ENCODE measurements around the gene METTL8. TPM values are rescaled to one million over a fixed set of nuclear protein-coding genes. Genes with fewer than 3 reads are reported as not detected.

The METTL8 gene
- 10 to 100 TPM; 17.5 to 19.2 TPM for total RNA-seq
- polyA plus RNA-seq, result 10 to 100 TPM; 11.2 to 22.1 TPM

- Mint-ChIP-seq H3K27me3 (no peaks in the 10 kb centered on the region), H3K27ac (peak within 1 kb of the TSS; percentile 79 to 98 (median 96)), H3K36me3 (peaks cover 24 to 36% of the 10 kb centered on the region in 2 donors), H3K9me3 (no peaks in the 10 kb centered on the region), H3K4me1 (peaks cover 33 to 49% (median 39%) of the 10 kb centered on the region in 4 donors), H3K4me3 (peak within 1 kb of the TSS; percentile 84 to 92 (median 90))
- POLR2A ChIA-PET (ENCODE audit: partially characterized antibody), result interaction anchor here (0.7 to 3.3 kb wide), 10 partner anchors 9 to 504 kb away, joined by 3 to 38 read pairs (median 6); partner anchors contain the start of genes GORASP2 and TLK1
- H3K27ac ChIP-seq (ENCODE audit: low read depth, low read length), result peak within 1 kb of the TSS; percentile 91
- no peaks in the 10 kb centered on the region for H3K27me3 ChIP-seq (ENCODE audit: insufficient read depth, low read length)
- H3K36me3 ChIP-seq (ENCODE audit: insufficient read depth, low read length), result peaks cover 3% of the 10 kb centered on the region
- CTCF ChIA-PET (ENCODE audit: partially characterized antibody), result interaction anchor here (0.7 to 4.2 kb wide), 7 partner anchors 9 to 505 kb away, joined by 3 to 18 read pairs (median 3); partner anchors contain the start of gene GORASP2
- intact Hi-C loops (cut with micrococcal nuclease), result loop anchor here (1.0 to 10.0 kb wide), 8 partner anchors 17 to 1121 kb away; partner anchors contain the start of genes DYNC1I2, GORASP2, HAT1 and PDK1
- peaks cover 30% of the 10 kb centered on the region for H3K4me1 ChIP-seq (ENCODE audit: insufficient read depth, low read length)
- H3K4me3 ChIP-seq (ENCODE audit: low read length in 2 of 2), result peak within 1 kb of the TSS; percentile 40 to 82
- DNase-seq, result no peak
- H3K9me3 ChIP-seq (ENCODE audit: control insufficient read depth in 1 of 2, low read length in 2 of 2), result no peaks in the 10 kb centered on the region
These were observed at the start of gene METTL8 for GRCh38 chr2:171433763-171434012. METTL8 (minus strand) TSS chr2:171433990; CDS start chr2:171392185, 41,805 bp downstream.

GRCh38 chr2:171482877-171483276, 49.1 kb upstream of the METTL8 start:
- intact Hi-C loops (cut with micrococcal nuclease), result no loop called here
- POLR2A ChIA-PET (ENCODE audit: partially characterized antibody), result no interaction called here
- Histone ChIP-seq H3K4me1 (ENCODE audit: insufficient read depth, low read length) (peaks cover 10% of the 10 kb centered on the region), H3K9me3 (ENCODE audit: control insufficient read depth in 1 of 2, low read length in 2 of 2) (no peaks in the 10 kb centered on the region), H3K4me3 (ENCODE audit: low read length in 2 of 2) (no peak overlapping the region), H3K27me3 (ENCODE audit: insufficient read depth, low read length) (no peaks in the 10 kb centered on the region), H3K27ac (ENCODE audit: low read depth, low read length) (no peak overlapping the region), H3K36me3 (ENCODE audit: insufficient read depth, low read length) (peaks cover 10% of the 10 kb centered on the region)
- CTCF ChIA-PET (ENCODE audit: partially characterized antibody), result no interaction called here
- H3K4me1 Mint-ChIP-seq, result peaks cover 10 to 23% (median 16%) of the 10 kb centered on the region in 4 donors
- H3K27me3 Mint-ChIP-seq, result no peaks in the 10 kb centered on the region
- no peak for DNase-seq
- no peaks in the 10 kb centered on the region for H3K9me3 Mint-ChIP-seq
- peaks cover 47 to 61% of the 10 kb centered on the region in 2 donors for H3K36me3 Mint-ChIP-seq
- no peak overlapping the region for H3K4me3 Mint-ChIP-seq
- H3K27ac Mint-ChIP-seq, result peak overlapping the region in 2 of 7 donors; percentile 5 to 11

GRCh38 chr2:171482308-171482707, 48.5 kb upstream of the METTL8 start:
- Mint-ChIP-seq H3K9me3 (no peaks in the 10 kb centered on the region), H3K27me3 (no peaks in the 10 kb centered on the region), H3K36me3 (peaks cover 44 to 65% of the 10 kb centered on the region in 2 donors), H3K4me3 (no peak overlapping the region), H3K4me1 (peaks cover 10 to 23% (median 16%) of the 10 kb centered on the region in 4 donors), H3K27ac (peak overlapping the region in 2 of 7 donors; percentile 11 to 37)
- Histone ChIP-seq H3K27ac (ENCODE audit: low read depth, low read length) (no peak overlapping the region), H3K27me3 (ENCODE audit: insufficient read depth, low read length) (no peaks in the 10 kb centered on the region), H3K4me1 (ENCODE audit: insufficient read depth, low read length) (peaks cover 10% of the 10 kb centered on the region), H3K4me3 (ENCODE audit: low read length in 2 of 2) (no peak overlapping the region), H3K9me3 (ENCODE audit: control insufficient read depth in 1 of 2, low read length in 2 of 2) (no peaks in the 10 kb centered on the region), H3K36me3 (ENCODE audit: insufficient read depth, low read length) (peaks cover 10% of the 10 kb centered on the region)
- ChIA-PET CTCF (ENCODE audit: partially characterized antibody) (no interaction called here), POLR2A (ENCODE audit: partially characterized antibody) (no interaction called here)
- intact Hi-C loops (cut with micrococcal nuclease), result no loop called here
- no peak for DNase-seq

GRCh38 chr2:171480908-171481307, 47.1 kb upstream of the METTL8 start:
- Histone ChIP-seq H3K36me3 (ENCODE audit: insufficient read depth, low read length) (peaks cover 15% of the 10 kb centered on the region), H3K9me3 (ENCODE audit: control insufficient read depth in 1 of 2, low read length in 2 of 2) (no peaks in the 10 kb centered on the region), H3K4me1 (ENCODE audit: insufficient read depth, low read length) (peaks cover 10% of the 10 kb centered on the region), H3K4me3 (ENCODE audit: low read length in 2 of 2) (no peak overlapping the region), H3K27ac (ENCODE audit: low read depth, low read length) (no peak overlapping the region), H3K27me3 (ENCODE audit: insufficient read depth, low read length) (no peaks in the 10 kb centered on the region)
- Mint-ChIP-seq H3K4me3 (no peak overlapping the region), H3K4me1 (peaks cover 10 to 23% (median 16%) of the 10 kb centered on the region in 4 donors), H3K27me3 (no peaks in the 10 kb centered on the region), H3K36me3 (peaks cover 43 to 65% of the 10 kb centered on the region in 2 donors), H3K9me3 (no peaks in the 10 kb centered on the region), H3K27ac (peak overlapping the region in 1 of 7 donors; percentile 8)
- no peak for DNase-seq
- intact Hi-C loops (cut with micrococcal nuclease), result no loop called here
- CTCF ChIA-PET (ENCODE audit: partially characterized antibody), result no interaction called here
- POLR2A ChIA-PET (ENCODE audit: partially characterized antibody), result no interaction called here

GRCh38 chr2:171479154-171479814, 45.5 kb upstream of the METTL8 start:
- Mint-ChIP-seq H3K4me3 (no peak overlapping the region), H3K4me1 (peaks cover 0 to 9% (median 6%) of the 10 kb centered on the region in 4 donors), H3K9me3 (no peaks in the 10 kb centered on the region), H3K36me3 (peaks cover 45 to 68% of the 10 kb centered on the region in 2 donors), H3K27me3 (no peaks in the 10 kb centered on the region), H3K27ac (peak overlapping the region in 2 of 7 donors; percentile 52 to 62)
- no peak for DNase-seq
- intact Hi-C loops (cut with micrococcal nuclease), result no loop called here
- CTCF ChIA-PET (ENCODE audit: partially characterized antibody), result no interaction called here
- POLR2A ChIA-PET (ENCODE audit: partially characterized antibody), result no interaction called here
- no peaks in the 10 kb centered on the region for H3K9me3 ChIP-seq (ENCODE audit: control insufficient read depth in 1 of 2, low read length in 2 of 2)
- no peaks in the 10 kb centered on the region for H3K27me3 ChIP-seq (ENCODE audit: insufficient read depth, low read length)
- H3K4me1 ChIP-seq (ENCODE audit: insufficient read depth, low read length), result no peaks in the 10 kb centered on the region
- no peak overlapping the region for H3K4me3 ChIP-seq (ENCODE audit: low read length in 2 of 2)
- no peak overlapping the region for H3K27ac ChIP-seq (ENCODE audit: low read depth, low read length)
- H3K36me3 ChIP-seq (ENCODE audit: insufficient read depth, low read length), result peaks cover 25% of the 10 kb centered on the region

- Mint-ChIP-seq H3K9me3 (no peaks in the 10 kb centered on the region), H3K36me3 (peaks cover 53 to 78% of the 10 kb centered on the region in 2 donors), H3K27me3 (no peaks in the 10 kb centered on the region), H3K4me3 (no peak overlapping the region), H3K4me1 (peaks cover 0 to 4% (median 2%) of the 10 kb centered on the region in 4 donors), H3K27ac (peak overlapping the region in 2 of 7 donors; percentile 20 to 43)
- no peak for DNase-seq
- CTCF ChIA-PET (ENCODE audit: partially characterized antibody), result no interaction called here
- POLR2A ChIA-PET (ENCODE audit: partially characterized antibody), result no interaction called here
- H3K27me3 ChIP-seq (ENCODE audit: insufficient read depth, low read length), result no peaks in the 10 kb centered on the region
- intact Hi-C loops (cut with micrococcal nuclease), result no loop called here
- peaks cover 31% of the 10 kb centered on the region for H3K36me3 ChIP-seq (ENCODE audit: insufficient read depth, low read length)
- no peak overlapping the region for H3K27ac ChIP-seq (ENCODE audit: low read depth, low read length)
- no peak overlapping the region for H3K4me3 ChIP-seq (ENCODE audit: low read length in 2 of 2)
- H3K4me1 ChIP-seq (ENCODE audit: insufficient read depth, low read length), result no peaks in the 10 kb centered on the region
- H3K9me3 ChIP-seq (ENCODE audit: control insufficient read depth in 1 of 2, low read length in 2 of 2), result no peaks in the 10 kb centered on the region
These were observed 44.6 kb upstream of the METTL8 start for GRCh38 chr2:171478345-171478744.

- H3K27me3 ChIP-seq (ENCODE audit: insufficient read depth, low read length), result no peaks in the 10 kb centered on the region
- peaks cover 26% of the 10 kb centered on the region for H3K36me3 ChIP-seq (ENCODE audit: insufficient read depth, low read length)
- Mint-ChIP-seq H3K36me3 (peaks cover 45 to 66% of the 10 kb centered on the region in 2 donors), H3K9me3 (no peaks in the 10 kb centered on the region), H3K27me3 (no peaks in the 10 kb centered on the region), H3K27ac (no peak overlapping the region), H3K4me3 (no peak overlapping the region), H3K4me1 (peaks cover 0 to 2% (median 0%) of the 10 kb centered on the region in 4 donors)
- no peak overlapping the region for H3K4me3 ChIP-seq (ENCODE audit: low read length in 2 of 2)
- no peaks in the 10 kb centered on the region for H3K9me3 ChIP-seq (ENCODE audit: control insufficient read depth in 1 of 2, low read length in 2 of 2)
- DNase-seq, result no peak
- intact Hi-C loops (cut with micrococcal nuclease), result no loop called here
- CTCF ChIA-PET (ENCODE audit: partially characterized antibody), result no interaction called here
- H3K27ac ChIP-seq (ENCODE audit: low read depth, low read length), result no peak overlapping the region
- H3K4me1 ChIP-seq (ENCODE audit: insufficient read depth, low read length), result no peaks in the 10 kb centered on the region
- POLR2A ChIA-PET (ENCODE audit: partially characterized antibody), result no interaction called here
These were observed 42.2 kb upstream of the METTL8 start for GRCh38 chr2:171475979-171476378.
